Activated CD8-positive, alpha-beta memory T cell treated with anti-CD3 and anti-CD28 coated beads, Interleukin-2, amount 10 ng/mL, durations not matched to agents 7 days and 5 days (primary cell): ENCODE measurements around the gene OGDH. TPM values are rescaled to one million over a fixed set of nuclear protein-coding genes. Genes with fewer than 3 reads are reported as not detected.
"Not testable (repeated sequence)": the region's sequence is repeated elsewhere in the genome, so short reads cannot be mapped to it uniquely, and the experiment has no call there.

Source experiments
- ATAC-seq: fragments of 150-1000 bp; cut with Tn5 transposase; one replicate; pipeline ENCODE4 v1.10.0; 2021; ENCODE audit warnings: moderate library complexity
- CTCF ChIA-PET: fragments of 350-600 bp; sonication (Branson Sonifier 250); formaldehyde crosslinking; loops from one replicate; lab custom pipeline; 2021; ENCODE audit warnings: antibody characterized with exemption; lab: Charles Lee
- DNase-seq: peaks from one replicate; pipeline ENCODE4 v3.0.0-alpha.2; 2020
- H3K27ac Mint-ChIP-seq: one replicate; pipeline ENCODE4 v1.8.0; 2021; ENCODE audit warnings: mild to moderate bottlenecking, mixed read lengths
- H3K27me3 Mint-ChIP-seq: one replicate; pipeline ENCODE4 v1.8.0; 2021; ENCODE audit warnings: mixed read lengths
- H3K36me3 Mint-ChIP-seq: one replicate; pipeline ENCODE4 v1.8.0; 2021; ENCODE audit warnings: mild to moderate bottlenecking, mixed read lengths
- H3K4me1 Mint-ChIP-seq: one replicate; pipeline ENCODE4 v1.8.0; 2021; ENCODE audit warnings: mixed read lengths
- H3K4me3 Mint-ChIP-seq: one replicate; pipeline ENCODE4 v1.8.0; 2021; ENCODE audit warnings: mild to moderate bottlenecking, moderate library complexity, mixed read lengths
- H3K9me3 Mint-ChIP-seq: one replicate; pipeline ENCODE4 v1.8.0; 2022; ENCODE audit warnings: low read depth, mixed read lengths
- total RNA-seq, 2 experiments: library from RNA; stranded (reverse); gene quantifications; one replicate each; pipeline ENCODE4 v1.2.3, GENCODE V29; 2021

OGDH gene
- total RNA-seq, 2 experiments from 2014 or later: 134 to 136 TPM

DNA sequence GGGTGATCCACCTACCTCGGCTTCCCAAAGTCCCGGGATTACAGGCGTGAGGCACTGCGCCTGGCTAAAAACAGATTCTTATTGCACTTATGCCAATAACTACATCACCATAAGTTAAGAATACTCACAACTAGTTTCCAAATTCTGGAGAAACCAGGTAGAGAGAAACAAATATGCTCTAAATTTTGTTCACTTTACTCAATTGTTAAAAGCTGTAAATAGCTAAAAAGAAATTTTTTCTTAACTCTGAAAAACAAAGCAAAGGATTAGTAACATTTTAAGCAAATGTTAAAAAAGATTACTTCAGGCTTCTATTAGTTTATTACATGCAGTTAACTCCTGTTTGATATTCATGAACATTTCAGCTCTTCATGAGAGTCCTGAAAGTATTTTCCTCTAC lies 113.9 kb downstream of the OGDH start:
- DNase-seq (no peak), ATAC-seq (no peak)
- H3K4me1 Mint-ChIP-seq: no peaks in the 10 kb centered on the region
- peaks cover 4% of the 10 kb centered on the region for H3K36me3 Mint-ChIP-seq
- CTCF ChIA-PET: no interaction called here
- peaks cover 2% of the 10 kb centered on the region for H3K9me3 Mint-ChIP-seq
- no peak overlapping the region for H3K4me3 Mint-ChIP-seq
- H3K27me3 Mint-ChIP-seq: peaks cover 5% of the 10 kb centered on the region
- no peak overlapping the region for H3K27ac Mint-ChIP-seq

DNA sequence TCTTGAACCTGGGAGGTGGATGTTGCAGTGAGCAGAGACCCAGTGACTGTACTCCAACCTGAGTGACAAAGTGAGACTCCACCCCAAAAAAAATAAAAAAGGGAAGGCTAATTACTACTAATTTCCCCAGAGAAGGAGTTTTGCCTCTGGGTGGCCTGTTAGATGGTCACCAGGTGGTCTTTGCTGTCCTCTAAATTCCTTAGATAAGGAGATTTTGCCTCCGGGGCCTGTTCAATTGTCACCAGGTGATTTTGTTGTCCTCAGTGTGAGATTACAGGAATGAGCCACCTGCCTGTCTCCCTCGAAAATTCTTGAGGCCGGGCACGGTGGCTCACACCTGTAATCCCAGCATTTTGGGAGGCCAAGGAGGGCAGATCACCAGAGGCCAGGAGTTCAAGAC lies 117.8 kb downstream of the OGDH start:
- peaks cover 2% of the 10 kb centered on the region for H3K36me3 Mint-ChIP-seq
- no peak for ATAC-seq
- H3K9me3 Mint-ChIP-seq: peaks cover 2% of the 10 kb centered on the region
- no peak overlapping the region for H3K27ac Mint-ChIP-seq
- no peak for DNase-seq
- CTCF ChIA-PET: no interaction called here
- H3K4me1 Mint-ChIP-seq: peaks cover 3% of the 10 kb centered on the region
- H3K4me3 Mint-ChIP-seq: no peak overlapping the region
- peaks cover 5% of the 10 kb centered on the region for H3K27me3 Mint-ChIP-seq

DNA sequence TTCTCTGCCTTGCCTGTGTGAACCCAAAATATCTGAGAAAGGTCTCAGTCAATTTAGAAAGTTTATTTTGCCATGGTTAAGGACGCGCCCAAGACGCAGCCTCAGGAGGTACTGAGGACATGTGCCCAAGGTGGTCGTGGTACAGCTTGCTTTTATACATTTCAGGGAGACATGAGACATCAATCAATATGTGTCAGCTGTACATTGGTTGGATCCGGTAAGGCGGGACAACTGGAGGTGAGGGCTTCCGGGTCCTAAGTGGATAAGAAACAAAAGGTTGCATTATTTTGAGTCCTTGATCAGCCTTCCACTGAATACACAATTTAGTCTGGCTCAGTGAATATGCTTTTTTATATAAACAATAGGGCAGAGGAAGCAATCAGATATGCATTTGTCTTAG lies 119.8 kb downstream of the OGDH start:
- H3K27ac Mint-ChIP-seq, H3K27me3 Mint-ChIP-seq, H3K4me3 Mint-ChIP-seq, CTCF ChIA-PET, H3K9me3 Mint-ChIP-seq, DNase-seq, H3K4me1 Mint-ChIP-seq, H3K36me3 Mint-ChIP-seq, ATAC-seq: not testable (repeated sequence)

DNA sequence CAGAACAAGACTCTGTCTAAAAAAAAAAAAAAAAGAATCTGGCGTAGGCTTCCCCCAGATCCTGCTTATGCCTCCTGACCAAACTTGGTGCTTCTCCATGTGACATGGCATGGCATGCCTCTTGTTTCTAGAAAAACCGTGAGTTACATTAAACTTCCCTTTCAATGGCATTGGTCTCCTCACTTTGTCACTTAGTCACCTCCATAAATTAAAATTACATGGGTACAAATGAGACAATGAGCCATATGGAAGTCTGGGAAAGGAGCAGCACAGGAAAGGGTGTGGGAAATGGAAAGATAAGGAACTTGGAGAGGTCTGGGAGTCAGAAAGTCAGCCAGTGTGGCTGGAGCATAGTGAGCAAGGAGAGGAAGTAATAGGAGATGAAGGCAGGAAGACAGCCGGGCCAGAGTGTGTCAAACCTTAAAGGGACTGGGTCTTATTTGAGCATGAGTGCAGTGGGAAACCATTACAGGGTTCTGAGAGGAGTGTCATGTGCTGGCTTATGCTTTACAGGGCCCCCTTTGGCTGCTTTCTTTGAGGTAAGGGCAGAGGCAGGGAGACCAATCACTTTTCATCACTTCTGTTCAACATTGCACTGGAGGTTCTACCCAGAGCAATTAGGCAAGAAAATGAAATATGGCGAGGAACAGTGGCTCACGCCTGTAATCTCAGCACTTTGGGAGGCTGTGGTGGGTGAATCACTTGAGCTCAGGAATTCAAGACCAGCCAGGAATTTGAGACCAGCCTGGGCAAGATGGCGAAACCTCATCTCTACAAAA lies 120.9 kb downstream of the OGDH start:
- DNase-seq: no peak
- ATAC-seq: no peak
- CTCF ChIA-PET: no interaction called here
- Mint-ChIP-seq H3K27ac (no peak overlapping the region), H3K4me1 (peaks cover 3% of the 10 kb centered on the region), H3K27me3 (peaks cover 2% of the 10 kb centered on the region), H3K4me3 (no peak overlapping the region), H3K36me3 (no peaks in the 10 kb centered on the region), H3K9me3 (peaks cover 2% of the 10 kb centered on the region)

DNA sequence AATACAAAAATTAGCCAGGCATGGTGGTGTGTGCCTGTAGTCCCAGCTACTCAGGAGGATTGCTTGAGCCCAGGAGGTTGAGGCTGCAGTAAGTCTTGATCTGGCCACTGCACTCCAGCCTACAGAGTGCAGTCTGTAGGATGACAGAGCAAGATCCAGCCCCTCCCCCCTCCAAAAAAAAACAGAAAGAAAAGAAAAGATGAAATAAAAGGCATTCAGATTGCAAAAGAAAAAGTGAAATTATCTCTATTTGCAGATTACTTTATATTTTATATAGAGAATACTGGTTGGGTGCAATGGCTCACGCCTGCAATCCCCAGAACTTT lies 121.5 kb downstream of the OGDH start:
- Mint-ChIP-seq H3K27ac (no peak overlapping the region), H3K4me3 (no peak overlapping the region), H3K4me1 (peaks cover 3% of the 10 kb centered on the region), H3K9me3 (peaks cover 2% of the 10 kb centered on the region), H3K36me3 (no peaks in the 10 kb centered on the region), H3K27me3 (peaks cover 2% of the 10 kb centered on the region)
- DNase-seq (no peak), ATAC-seq (no peak)
- CTCF ChIA-PET: no interaction called here

DNA sequence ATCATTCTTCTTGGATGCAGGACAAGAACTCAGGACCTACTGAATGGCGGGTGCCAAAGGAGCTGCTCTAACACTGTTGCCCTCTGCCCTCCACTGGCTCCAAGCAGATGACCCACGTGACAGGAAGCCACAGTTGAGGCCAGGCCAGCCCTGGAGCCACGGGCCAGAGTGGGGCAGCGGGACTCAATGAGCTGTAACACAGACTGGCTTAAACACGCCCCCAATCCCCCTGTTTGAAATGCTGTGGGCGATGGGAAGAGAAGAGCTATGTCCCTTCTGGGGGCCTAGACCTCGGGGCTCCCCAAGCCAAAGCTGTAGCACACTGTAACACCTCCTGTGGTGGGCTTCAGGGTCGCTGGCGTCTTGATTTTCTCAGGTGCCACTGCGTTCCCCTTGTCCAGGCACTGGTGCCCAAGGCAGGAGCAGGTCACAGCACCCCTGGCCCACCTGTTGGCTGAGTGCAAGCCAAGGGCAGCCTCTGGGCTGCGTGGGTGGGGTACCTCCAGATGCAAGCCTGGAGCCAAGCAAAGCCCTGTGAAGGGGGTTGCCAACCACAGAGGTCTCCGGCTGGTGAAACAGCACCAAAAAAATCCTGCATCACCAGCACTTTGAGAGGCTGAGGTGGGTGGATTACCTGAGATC lies 123.6 kb downstream of the OGDH start:
- Mint-ChIP-seq H3K36me3 (no peaks in the 10 kb centered on the region), H3K27ac (no peak overlapping the region), H3K4me1 (peaks cover 6% of the 10 kb centered on the region), H3K9me3 (no peaks in the 10 kb centered on the region), H3K4me3 (no peak overlapping the region), H3K27me3 (peaks cover 2% of the 10 kb centered on the region)
- DNase-seq (no peak), ATAC-seq (no peak)
- CTCF ChIA-PET: no interaction called here

DNA sequence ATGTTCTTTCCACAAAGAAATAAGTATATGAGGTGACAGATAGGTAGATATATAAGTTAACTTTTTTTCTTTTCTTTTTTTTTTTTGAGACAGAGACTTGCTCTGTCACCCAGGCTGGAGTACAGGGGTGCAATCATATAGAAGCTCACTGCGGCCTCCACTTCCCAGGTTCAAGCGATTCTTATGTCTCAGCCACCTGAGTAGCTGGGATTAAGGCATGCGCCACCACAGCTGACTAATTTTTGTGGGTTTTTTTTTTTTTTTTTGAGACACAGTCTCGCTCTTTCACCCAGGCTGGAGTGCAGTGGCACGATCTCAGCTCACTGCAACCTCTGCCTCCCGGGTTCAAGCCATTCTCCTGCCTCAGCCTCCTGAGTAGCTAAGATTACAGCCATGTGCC lies 126.5 kb downstream of the OGDH start:
- CTCF ChIA-PET: interaction anchor here (1.1 kb wide), 1 partner anchor 10 kb away, joined by 3 read pairs; no protein-coding TSS in a partner anchor
- not testable (repeated sequence) for H3K9me3 Mint-ChIP-seq

DNA sequence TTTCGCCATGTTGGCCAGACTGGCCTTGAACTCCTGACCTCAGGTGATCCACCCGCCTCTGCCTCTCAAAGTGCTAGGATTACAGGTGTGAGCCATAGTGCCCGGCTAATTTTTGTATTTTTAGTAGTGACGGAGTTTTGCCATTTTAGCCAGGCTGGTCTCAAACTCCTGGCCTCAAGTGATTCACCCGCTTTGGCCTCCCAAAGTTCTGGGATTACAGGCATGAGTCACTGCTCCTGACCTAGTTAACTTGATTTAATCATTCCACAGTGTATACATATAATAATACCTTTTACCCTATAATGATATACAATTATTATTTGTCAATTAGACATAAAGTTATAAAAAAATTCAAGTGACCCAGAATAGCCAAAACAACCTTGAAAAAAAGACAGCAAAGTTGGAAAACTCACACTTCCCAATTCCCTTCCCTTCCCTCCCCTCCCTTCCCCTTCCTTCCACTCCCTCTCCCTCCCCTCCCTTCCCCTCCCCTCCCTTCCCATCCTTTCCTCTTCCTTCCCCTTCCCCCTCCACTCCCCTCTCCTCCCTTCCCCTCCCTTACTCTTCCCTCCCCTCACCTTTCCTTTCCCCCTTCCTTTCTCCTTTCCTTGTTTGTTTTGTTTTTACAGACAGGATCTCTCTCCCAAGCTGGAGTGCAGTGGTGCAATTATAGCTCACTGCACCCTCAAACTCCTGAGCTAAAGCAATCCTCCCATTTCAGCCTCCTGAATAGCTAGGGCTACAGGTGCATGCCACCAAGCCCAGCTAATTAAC lies 127.5 kb downstream of the OGDH start:
- no peaks in the 10 kb centered on the region for H3K36me3 Mint-ChIP-seq
- no peak overlapping the region for H3K27ac Mint-ChIP-seq
- peaks cover 10% of the 10 kb centered on the region for H3K4me1 Mint-ChIP-seq
- CTCF ChIA-PET: interaction anchor here (1.1 to 1.6 kb wide), 2 partner anchors 9 to 94 kb away, joined by 3 to 4 read pairs; no protein-coding TSS in a partner anchor
- no peak for DNase-seq
- no peaks in the 10 kb centered on the region for H3K9me3 Mint-ChIP-seq
- ATAC-seq: no peak
- no peak overlapping the region for H3K4me3 Mint-ChIP-seq
- H3K27me3 Mint-ChIP-seq: peaks cover 2% of the 10 kb centered on the region

More for the DNA sequence above, 126.5 kb downstream of the OGDH start:
- not testable (repeated sequence) for H3K27ac Mint-ChIP-seq, H3K36me3 Mint-ChIP-seq, H3K27me3 Mint-ChIP-seq, ATAC-seq, H3K4me3 Mint-ChIP-seq, DNase-seq
- peaks cover 10% of the 10 kb centered on the region for H3K4me1 Mint-ChIP-seq

DNA sequence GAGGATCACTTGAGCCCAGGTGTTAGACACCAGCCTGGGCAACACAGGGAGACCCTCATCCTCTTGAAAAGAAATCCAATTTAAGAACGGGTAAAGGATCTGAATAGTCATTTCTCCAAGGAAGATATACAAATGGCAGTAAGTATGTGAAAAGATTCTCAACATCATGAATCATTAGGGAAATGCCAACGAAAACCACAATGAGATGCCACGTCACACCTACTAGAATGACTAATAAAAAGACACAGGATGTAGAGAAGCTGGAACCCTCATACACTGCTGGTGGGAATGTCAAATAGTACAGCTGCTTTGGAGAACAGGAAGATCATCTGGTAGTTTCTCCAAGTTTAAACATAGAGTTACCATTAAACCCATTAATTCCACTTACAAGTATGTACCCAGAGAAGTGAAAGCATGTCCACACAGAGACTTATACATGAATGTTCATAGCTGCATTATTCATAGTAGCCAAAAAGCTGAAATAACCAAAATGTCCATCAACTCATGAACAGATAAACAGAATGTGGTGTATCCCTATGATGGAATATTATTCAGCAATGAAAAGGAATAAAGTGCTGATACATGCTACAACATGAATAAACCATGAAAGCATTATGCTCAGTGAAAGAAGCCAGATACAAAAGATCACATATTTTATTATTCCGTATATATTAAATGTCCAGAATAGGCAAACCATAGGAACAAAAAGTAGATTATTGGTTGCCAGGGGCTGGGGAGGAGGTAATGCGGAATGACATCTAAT lies 129.2 kb downstream of the OGDH start:
- peak; percentile 62 for DNase-seq
- Mint-ChIP-seq H3K4me3 (no peak overlapping the region), H3K36me3 (no peaks in the 10 kb centered on the region), H3K4me1 (peaks cover 10% of the 10 kb centered on the region), H3K27me3 (peaks cover 2% of the 10 kb centered on the region), H3K27ac (no peak overlapping the region), H3K9me3 (no peaks in the 10 kb centered on the region)
- ATAC-seq: peak; percentile 90
- CTCF ChIA-PET: interaction anchor here (0.7 to 1.6 kb wide), 2 partner anchors 96 to 140 kb away, joined by 3 to 4 read pairs; no protein-coding TSS in a partner anchor

DNA sequence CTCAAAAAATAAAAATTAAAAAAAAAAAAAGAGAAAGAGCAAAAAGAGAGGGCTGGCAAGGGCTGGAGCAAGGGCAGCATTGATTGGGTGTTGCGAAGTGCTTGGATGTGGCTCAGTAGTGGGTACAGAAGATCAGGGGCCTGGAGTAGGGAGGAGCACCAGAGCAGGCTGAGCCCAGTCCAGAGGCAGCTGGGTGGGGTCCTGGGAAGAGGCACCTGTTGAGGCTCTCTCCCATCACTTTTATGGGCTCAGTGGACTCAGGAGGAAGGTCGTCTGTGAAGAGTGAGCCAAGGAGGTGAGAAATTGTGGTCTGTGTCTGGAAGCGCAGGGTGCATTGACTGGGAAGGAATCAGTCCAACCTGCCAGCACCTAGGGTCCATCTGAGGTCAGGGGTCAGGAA lies 130.5 kb downstream of the OGDH start:
- Mint-ChIP-seq H3K36me3 (no peaks in the 10 kb centered on the region), H3K4me1 (peaks cover 10% of the 10 kb centered on the region), H3K27me3 (no peaks in the 10 kb centered on the region), H3K27ac (peak overlapping the region; percentile 59), H3K4me3 (no peak overlapping the region), H3K9me3 (no peaks in the 10 kb centered on the region)
- DNase-seq (no peak), ATAC-seq (no peak)
- CTCF ChIA-PET: no interaction called here

DNA sequence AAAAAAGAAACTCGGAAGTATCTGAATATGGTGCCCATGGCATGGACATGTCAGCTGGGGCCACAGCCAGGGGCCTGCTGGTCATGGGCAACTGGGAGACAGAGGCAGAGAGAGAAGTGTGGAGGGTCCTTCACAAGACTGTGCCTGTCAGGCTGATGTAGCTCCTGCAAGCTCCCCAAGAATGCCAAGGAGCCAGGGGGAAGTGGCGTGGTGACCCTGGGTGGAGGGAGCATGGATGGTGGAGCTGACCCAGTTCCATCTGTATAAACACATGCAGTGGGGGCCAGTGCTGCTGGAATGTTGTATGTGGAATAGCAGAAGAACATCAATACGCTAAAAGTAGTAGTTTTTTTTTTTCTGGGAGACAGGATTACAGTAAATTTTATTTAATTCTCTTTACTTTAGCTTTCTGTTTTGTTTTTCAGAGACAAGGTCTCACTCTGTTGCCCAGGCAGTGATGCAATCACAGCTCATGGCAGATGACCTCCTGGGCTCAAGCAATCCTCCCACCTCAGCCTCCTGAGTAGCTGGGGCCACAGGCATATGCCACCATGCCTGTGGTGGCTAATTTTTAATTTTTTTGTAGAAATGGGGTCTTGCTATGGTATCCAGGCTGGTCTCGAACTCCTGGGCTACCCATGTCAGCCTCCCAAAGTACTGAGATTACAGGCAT lies 131.8 kb downstream of the OGDH start:
- Mint-ChIP-seq H3K9me3 (no peaks in the 10 kb centered on the region), H3K27ac (no peak overlapping the region), H3K4me1 (peaks cover 12% of the 10 kb centered on the region), H3K4me3 (no peak overlapping the region), H3K27me3 (no peaks in the 10 kb centered on the region), H3K36me3 (no peaks in the 10 kb centered on the region)
- ATAC-seq (no peak), DNase-seq (no peak)
- CTCF ChIA-PET: interaction anchor here (0.7 to 1.2 kb wide), 2 partner anchors 20 to 138 kb away, joined by 3 read pairs; no protein-coding TSS in a partner anchor

DNA sequence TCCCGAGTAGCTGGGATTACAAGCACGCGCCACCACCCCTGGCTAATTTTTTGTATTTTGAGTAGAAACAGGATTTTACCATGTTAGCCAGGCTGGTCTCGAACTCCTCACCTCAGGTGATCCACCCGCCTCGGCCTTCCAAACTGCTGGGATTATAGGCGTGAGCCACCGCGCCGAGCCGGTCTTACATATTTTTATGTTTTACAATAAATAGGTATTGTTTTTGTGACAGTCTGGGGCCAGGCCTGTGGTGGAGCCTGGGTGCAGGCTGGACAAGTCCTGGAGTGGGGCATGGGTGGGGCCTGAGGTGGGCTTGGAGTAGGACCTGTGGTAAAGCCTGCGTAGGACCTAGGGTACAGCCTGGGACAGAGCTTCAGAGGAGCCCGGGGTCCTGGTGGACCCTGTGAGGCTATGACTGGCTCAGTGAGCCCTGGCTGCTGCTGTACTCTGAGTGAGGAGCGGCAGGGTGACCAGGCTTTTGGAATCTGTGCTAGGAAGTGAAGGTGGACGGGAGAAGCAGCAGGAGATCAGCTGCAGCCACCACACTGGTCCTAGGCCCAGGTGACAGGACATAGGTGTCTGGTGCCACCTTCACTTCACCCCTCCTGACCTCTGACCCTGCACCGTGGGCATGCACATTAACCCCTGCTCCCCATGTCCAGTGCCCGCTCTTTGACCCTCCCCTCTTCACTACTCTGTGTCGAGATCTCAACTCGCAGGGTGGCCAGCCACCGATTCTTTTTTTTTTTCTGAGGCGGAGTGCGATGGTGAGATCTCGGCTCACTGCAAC lies 132.6 kb downstream of the OGDH start:
- peaks cover 15% of the 10 kb centered on the region for H3K4me1 Mint-ChIP-seq
- ATAC-seq: no peak
- DNase-seq: no peak
- CTCF ChIA-PET: interaction anchor here (0.7 to 1.2 kb wide), 2 partner anchors 21 to 139 kb away, joined by 3 read pairs; no protein-coding TSS in a partner anchor
- no peak overlapping the region for H3K4me3 Mint-ChIP-seq
- no peak overlapping the region for H3K27ac Mint-ChIP-seq
- H3K9me3 Mint-ChIP-seq: no peaks in the 10 kb centered on the region
- no peaks in the 10 kb centered on the region for H3K27me3 Mint-ChIP-seq
- H3K36me3 Mint-ChIP-seq: no peaks in the 10 kb centered on the region
